ENCODE results near the gene EEPD1. TPM values are rescaled to one million over a fixed set of nuclear protein-coding genes. Genes with fewer than 3 reads are reported as not detected.
A peak's percentile ranks its signal among the peaks of the same experiment; 100 is the strongest.

The EEPD1 gene
- total RNA-seq, 1 donor from 2014 or later = 9.8 TPM

DNA sequence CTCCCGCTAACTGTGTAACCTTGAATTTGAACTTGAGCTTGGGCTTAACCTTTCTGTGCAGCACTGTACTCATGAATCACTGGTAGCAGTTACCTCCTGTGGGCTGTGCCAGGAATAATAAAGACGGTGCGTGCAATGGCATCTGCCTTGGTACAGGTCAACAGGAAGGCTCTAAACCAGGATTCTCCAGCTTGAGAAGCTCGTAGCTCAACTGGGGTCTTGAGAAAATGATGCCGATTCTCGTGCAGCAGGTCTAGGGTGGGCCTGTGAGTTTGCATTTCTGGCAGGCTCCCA lies 124.1 kb downstream of the EEPD1 start:
- Histone ChIP-seq H3K27me3 (no peaks in the 10 kb centered on the region), H3K9me3 (no peaks in the 10 kb centered on the region), H3K27ac (peak overlapping the region; percentile 73), H3K4me3 (no peak overlapping the region), H3K36me3 (no peaks in the 10 kb centered on the region), H3K4me1 (peaks cover 60% of the 10 kb centered on the region)
- TF ChIP-seq, protein P1, sequence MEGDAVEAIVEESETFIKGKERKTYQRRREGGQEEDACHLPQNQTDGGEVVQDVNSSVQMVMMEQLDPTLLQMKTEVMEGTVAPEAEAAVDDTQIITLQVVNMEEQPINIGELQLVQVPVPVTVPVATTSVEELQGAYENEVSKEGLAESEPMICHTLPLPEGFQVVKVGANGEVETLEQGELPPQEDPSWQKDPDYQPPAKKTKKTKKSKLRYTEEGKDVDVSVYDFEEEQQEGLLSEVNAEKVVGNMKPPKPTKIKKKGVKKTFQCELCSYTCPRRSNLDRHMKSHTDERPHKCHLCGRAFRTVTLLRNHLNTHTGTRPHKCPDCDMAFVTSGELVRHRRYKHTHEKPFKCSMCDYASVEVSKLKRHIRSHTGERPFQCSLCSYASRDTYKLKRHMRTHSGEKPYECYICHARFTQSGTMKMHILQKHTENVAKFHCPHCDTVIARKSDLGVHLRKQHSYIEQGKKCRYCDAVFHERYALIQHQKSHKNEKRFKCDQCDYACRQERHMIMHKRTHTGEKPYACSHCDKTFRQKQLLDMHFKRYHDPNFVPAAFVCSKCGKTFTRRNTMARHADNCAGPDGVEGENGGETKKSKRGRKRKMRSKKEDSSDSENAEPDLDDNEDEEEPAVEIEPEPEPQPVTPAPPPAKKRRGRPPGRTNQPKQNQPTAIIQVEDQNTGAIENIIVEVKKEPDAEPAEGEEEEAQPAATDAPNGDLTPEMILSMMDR (IDR thresholded peaks at IDR 0.05) = no peak
- TF ChIP-seq POLR2AphosphoS5 (IDR thresholded peaks at IDR 0.05; ENCODE audit: insufficient read depth in 1 of 2, low read depth in 1 of 2) (no peak), POLR2A (IDR thresholded peaks at IDR 0.05) (no peak)
- DNase-seq (ENCODE audit: extremely low spot score in 2 of 2) = peak in 1 of 2 donors; percentile 78
- intact Hi-C loops (cut with DNase I) = no loop called here

DNA sequence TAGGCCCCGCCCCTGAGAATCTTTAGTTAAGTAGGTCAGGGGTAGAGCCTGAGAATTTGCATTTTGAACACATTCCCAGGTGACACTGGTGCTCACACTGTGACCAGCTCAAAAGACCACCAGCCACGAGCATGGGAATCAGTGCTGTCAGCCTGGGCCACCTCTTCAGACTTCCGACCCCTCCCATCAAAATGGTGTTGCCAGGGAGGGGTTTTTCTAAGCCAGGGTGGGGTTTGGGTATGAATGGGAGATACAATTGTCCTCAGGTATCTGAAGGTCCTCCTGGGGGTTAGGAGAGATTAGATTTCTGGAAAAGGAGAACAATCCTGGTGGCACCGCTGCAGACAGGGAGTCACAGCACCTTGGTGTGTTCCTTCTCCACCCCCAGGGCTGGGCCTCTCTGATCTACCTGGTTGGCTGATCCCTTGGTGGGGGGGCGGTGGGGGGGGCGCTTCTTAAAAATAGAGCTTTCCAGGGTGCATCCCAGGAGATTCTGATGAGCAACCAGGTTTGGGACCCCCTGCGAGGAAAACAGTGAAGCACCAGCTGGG lies 125.1 kb downstream of the EEPD1 start:
- TF ChIP-seq, protein P1 (IDR thresholded peaks at IDR 0.05) = no peak
- TF ChIP-seq POLR2A (IDR thresholded peaks at IDR 0.05) (no peak), POLR2AphosphoS5 (IDR thresholded peaks at IDR 0.05; ENCODE audit: insufficient read depth in 1 of 2, low read depth in 1 of 2) (no peak)
- no peaks in the 10 kb centered on the region for H3K27me3 ChIP-seq
- no peaks in the 10 kb centered on the region for H3K36me3 ChIP-seq
- intact Hi-C loops (cut with DNase I) = no loop called here
- no peaks in the 10 kb centered on the region for H3K9me3 ChIP-seq
- peaks cover 64% of the 10 kb centered on the region for H3K4me1 ChIP-seq
- H3K4me3 ChIP-seq = peak overlapping the region in 1 of 2 donors; percentile 9
- peak overlapping the region; percentile 73 for H3K27ac ChIP-seq
- peak in 1 of 2 donors; percentile 81 for DNase-seq (ENCODE audit: extremely low spot score in 2 of 2)

DNA sequence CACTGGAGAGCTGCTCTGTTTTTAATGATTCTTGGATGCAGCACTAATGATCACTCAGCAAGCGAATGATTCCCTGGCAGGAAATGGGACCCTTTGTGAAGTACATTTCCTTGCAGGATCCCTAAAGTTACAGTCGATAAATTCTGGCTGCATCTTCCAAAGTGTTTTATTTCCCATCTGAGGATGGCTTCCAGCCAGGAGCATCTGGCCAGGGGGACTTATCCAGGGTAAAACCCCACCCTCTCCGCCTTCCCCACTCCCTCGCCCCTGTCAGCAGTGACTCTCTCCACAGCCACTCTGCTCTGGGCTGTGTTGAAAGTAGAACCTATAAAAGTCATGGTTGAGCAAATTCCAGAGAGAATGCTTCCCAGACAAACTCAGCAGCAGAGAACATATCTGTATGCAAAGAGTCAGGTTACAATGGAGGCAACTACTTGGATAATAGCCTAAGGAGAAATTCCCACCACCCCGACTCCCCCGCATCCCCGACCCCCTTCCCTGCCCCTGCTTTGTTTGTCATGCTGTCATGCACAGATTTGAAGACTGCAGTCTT lies 125.6 kb downstream of the EEPD1 start:
- TF ChIP-seq, protein P1 (IDR thresholded peaks at IDR 0.05) = no peak
- TF ChIP-seq POLR2A (IDR thresholded peaks at IDR 0.05) = no peak
- Histone ChIP-seq H3K4me3 (peak overlapping the region in 1 of 2 donors; percentile 9), H3K9me3 (no peaks in the 10 kb centered on the region), H3K36me3 (no peaks in the 10 kb centered on the region), H3K4me1 (peaks cover 69% of the 10 kb centered on the region), H3K27ac (peak overlapping the region; percentile 73), H3K27me3 (no peaks in the 10 kb centered on the region)
- intact Hi-C loops (cut with DNase I) = no loop called here
- peak in 1 of 2 donors; percentile 88 for DNase-seq (ENCODE audit: extremely low spot score in 2 of 2)

DNA sequence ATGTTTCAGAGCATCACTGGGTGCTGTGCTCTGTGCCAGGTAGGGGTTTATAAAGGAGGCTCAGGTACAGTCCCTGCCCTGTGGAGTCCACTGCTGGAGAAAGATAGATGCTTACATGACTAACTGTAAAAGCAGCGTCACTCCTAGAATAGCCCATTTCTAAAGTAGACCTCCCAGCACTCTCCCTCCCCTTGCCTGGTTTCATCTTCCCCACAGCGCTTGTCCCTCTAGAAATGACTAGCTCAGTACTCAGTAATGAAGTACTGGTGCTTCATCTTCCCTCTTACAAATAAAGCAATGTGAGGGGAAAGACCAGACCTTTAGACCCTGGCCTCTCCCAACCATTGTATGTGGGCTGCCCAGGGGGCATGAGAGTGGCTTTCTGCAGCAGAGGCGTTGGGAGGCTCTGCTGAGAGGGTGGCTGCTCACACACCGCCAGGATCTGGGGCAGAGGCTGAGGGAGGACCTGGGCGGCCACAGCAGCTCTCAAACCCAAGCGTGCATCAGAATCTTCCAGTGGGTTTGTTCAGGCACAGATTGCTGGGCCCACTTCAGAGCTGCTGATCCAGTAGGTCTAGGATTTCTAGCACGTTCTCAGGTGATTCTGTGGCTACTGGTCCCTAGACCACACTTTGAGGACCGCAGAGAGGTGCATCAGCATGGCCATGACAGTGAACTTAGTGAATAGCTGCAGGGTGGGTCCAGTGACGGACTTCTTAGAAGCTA lies 126.3 kb downstream of the EEPD1 start:
- peak overlapping the region; percentile 73 for H3K27ac ChIP-seq
- intact Hi-C loops (cut with DNase I) = no loop called here
- H3K9me3 ChIP-seq = no peaks in the 10 kb centered on the region
- no peaks in the 10 kb centered on the region for H3K27me3 ChIP-seq
- no peaks in the 10 kb centered on the region for H3K36me3 ChIP-seq
- H3K4me3 ChIP-seq = no peak overlapping the region
- TF ChIP-seq, protein P1 (IDR thresholded peaks at IDR 0.05) = no peak
- TF ChIP-seq POLR2A (IDR thresholded peaks at IDR 0.05) = no peak
- no peak for TF ChIP-seq POLR2AphosphoS5 (IDR thresholded peaks at IDR 0.05; ENCODE audit: insufficient read depth in 1 of 2, low read depth in 1 of 2)
- peak; percentile 52 to 84 for DNase-seq (ENCODE audit: extremely low spot score in 2 of 2)
- H3K4me1 ChIP-seq = peaks cover 71% of the 10 kb centered on the region

DNA sequence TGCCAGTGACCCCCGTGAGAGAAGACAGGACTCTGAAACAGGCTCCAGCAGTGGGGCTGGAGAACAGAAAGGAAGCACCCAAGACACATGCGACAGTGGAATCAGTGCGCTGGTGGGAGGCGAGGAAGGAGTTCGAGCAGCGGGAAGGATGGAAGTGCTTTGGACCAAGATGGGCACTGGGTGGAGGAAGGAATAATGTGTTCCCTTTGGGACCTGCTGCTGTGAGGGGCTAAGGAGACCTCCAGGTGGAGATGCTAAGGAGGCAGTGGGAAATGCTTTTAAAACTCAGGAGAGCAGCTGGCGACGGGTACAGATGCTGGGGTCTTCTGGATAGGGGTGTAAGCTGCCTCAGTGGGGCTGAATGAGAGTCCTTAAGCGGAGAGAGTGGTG lies 126.9 kb downstream of the EEPD1 start:
- Histone ChIP-seq H3K36me3 (no peaks in the 10 kb centered on the region), H3K9me3 (no peaks in the 10 kb centered on the region), H3K27me3 (no peaks in the 10 kb centered on the region), H3K4me3 (no peak overlapping the region), H3K4me1 (peaks cover 71% of the 10 kb centered on the region), H3K27ac (peak overlapping the region; percentile 73)
- DNase-seq (ENCODE audit: extremely low spot score in 2 of 2) = peak in 1 of 2 donors; percentile 61
- intact Hi-C loops (cut with DNase I) = no loop called here
- TF ChIP-seq POLR2A (IDR thresholded peaks at IDR 0.05) = no peak
- no peak for TF ChIP-seq POLR2AphosphoS5 (IDR thresholded peaks at IDR 0.05; ENCODE audit: insufficient read depth in 1 of 2, low read depth in 1 of 2)
- TF ChIP-seq, protein P1 (IDR thresholded peaks at IDR 0.05) = no peak
